Neuronal stem cell (in vitro differentiated cells): ENCODE data around the gene TSTD1.
A peak's percentile ranks its signal among the peaks of the same experiment; 100 is the strongest.

Source experiments
- DNase-seq: peaks from one replicate; pipeline ENCODE4 v3.0.0-alpha.2; 2013; ENCODE audit warnings: low spot score
- H2AFZ ChIP-seq: one replicate; pipeline ENCODE4 v1.6.1; 2013; ENCODE audit warnings: mild to moderate bottlenecking, low read length, inconsistent platforms
- H2AK5ac ChIP-seq: 2 replicates; pipeline ENCODE4 v1.6.1; 2013; ENCODE audit warnings: low read depth, mild to moderate bottlenecking, inconsistent platforms, low read length, moderate library complexity, mixed read lengths
- H2BK120ac ChIP-seq: 2 replicates; pipeline ENCODE4 v1.6.1; 2013; ENCODE audit warnings: low read depth, mild to moderate bottlenecking, inconsistent platforms, low read length, moderate library complexity, mixed read lengths
- H2BK12ac ChIP-seq: one replicate; pipeline ENCODE4 v1.6.1; 2013; ENCODE audit warnings: low read length, inconsistent platforms
- H2BK15ac ChIP-seq: 2 replicates; pipeline ENCODE4 v1.6.1; 2013; ENCODE audit warnings: mild to moderate bottlenecking, low read length, inconsistent platforms, mixed read lengths
- H2BK5ac ChIP-seq: one replicate; pipeline ENCODE4 v1.6.1; 2013; ENCODE audit warnings: inconsistent platforms, mild to moderate bottlenecking, low read length, moderate library complexity
- H3K14ac ChIP-seq: one replicate; pipeline ENCODE4 v1.6.1; 2013; ENCODE audit warnings: low read length, inconsistent platforms
- H3K18ac ChIP-seq: 2 replicates; pipeline ENCODE4 v1.6.1; 2013; ENCODE audit warnings: low read length, inconsistent platforms
- H3K23ac ChIP-seq: 2 replicates; pipeline ENCODE4 v1.6.1; 2013; ENCODE audit warnings: low read depth, mild to moderate bottlenecking, mixed read lengths, low read length, inconsistent platforms; ENCODE audit not compliant: poor library complexity
- H3K27ac ChIP-seq: replicated peaks from 3 replicates; pipeline ENCODE4 v1.5.1; 2013; ENCODE audit warnings: low read length, inconsistent platforms
- H3K27me3 ChIP-seq, 3 experiments: 2 replicates each; pipeline ENCODE4 v1.6.1; 2013; ENCODE audit warnings: low read length in 3 of 3, mild to moderate bottlenecking in 2 of 3, inconsistent platforms in 1 of 3, low read depth in 1 of 3, mixed read lengths in 1 of 3, moderate library complexity in 1 of 3; ENCODE audit not compliant: control insufficient read depth in 3 of 3, insufficient read depth in 3 of 3
- H3K36me3 ChIP-seq, 2 donors: replicated peaks in 1 of 2; 2 replicates each; pipeline ENCODE4 v1.6.1; 2013; ENCODE audit warnings: low read length in 2 of 2; ENCODE audit not compliant: control insufficient read depth in 2 of 2, insufficient read depth in 2 of 2
- H3K4ac ChIP-seq: 2 replicates; pipeline ENCODE4 v1.6.1; 2013; ENCODE audit warnings: inconsistent platforms, mild to moderate bottlenecking, low read length, moderate library complexity
- H3K4me1 ChIP-seq, 2 donors: 1 replicate in 1 of 2; 2 replicates in 1 of 2; pipeline ENCODE4 v1.6.1; 2013; ENCODE audit warnings: low read length in 2 of 2, low read depth in 1 of 2; ENCODE audit not compliant: control insufficient read depth in 2 of 2, insufficient read depth in 1 of 2
- H3K4me2 ChIP-seq: one replicate; pipeline ENCODE4 v1.6.1; 2013; ENCODE audit warnings: mild to moderate bottlenecking, low read length, inconsistent platforms; ENCODE audit not compliant: insufficient read depth, poor library complexity, severe bottlenecking
- H3K4me3 ChIP-seq, 2 donors: 2 replicates each; pipeline ENCODE4 v1.5.1; 2013; ENCODE audit warnings: low read length in 2 of 2, mild to moderate bottlenecking in 2 of 2, inconsistent platforms in 1 of 2, moderate library complexity in 1 of 2
- H3K79me1 ChIP-seq: one replicate; pipeline ENCODE4 v1.6.1; 2013; ENCODE audit warnings: low read depth, mild to moderate bottlenecking, inconsistent platforms, low read length, moderate library complexity
- H3K9ac ChIP-seq: one replicate; pipeline ENCODE4 v1.6.1; 2013; ENCODE audit warnings: mild to moderate bottlenecking, low read depth, low read length, inconsistent platforms; ENCODE audit not compliant: poor library complexity
- H3K9me3 ChIP-seq, 2 donors: replicated peaks in 1 of 2; 2 replicates each; pipeline versions ENCODE3 to v1.6.1; 2013; ENCODE audit warnings: low read length in 2 of 2, mild to moderate bottlenecking in 2 of 2, inconsistent platforms in 1 of 2, low read depth in 1 of 2, mixed read lengths in 1 of 2, moderate library complexity in 1 of 2; ENCODE audit not compliant: control insufficient read depth in 2 of 2, insufficient read depth in 1 of 2
- H4K8ac ChIP-seq: one replicate; pipeline ENCODE4 v1.6.1; 2013; ENCODE audit warnings: low read depth, mild to moderate bottlenecking, inconsistent platforms, low read length, moderate library complexity
- H4K91ac ChIP-seq: one replicate; pipeline ENCODE4 v1.6.1; 2013; ENCODE audit warnings: low read length, low read depth, mild to moderate bottlenecking, inconsistent platforms; ENCODE audit not compliant: poor library complexity
- WGBS, 2 donors: extraction: QIAGEN DNeasy Blood & Tissue Kit; methylation state at CpG; one replicate each; pipeline ENCODE4 v1.1.7; 2013; ENCODE audit warnings: missing lambda C conversion rate in 2 of 2, mixed read lengths in 1 of 2; ENCODE audit not compliant: insufficient read length in 2 of 2, insufficient replicate concordance in 1 of 2; ENCODE audit errors: extremely low coverage in 2 of 2; 5-methylcytosine and 5-hydroxymethylcytosine counted together

Gene TSTD1

DNA sequence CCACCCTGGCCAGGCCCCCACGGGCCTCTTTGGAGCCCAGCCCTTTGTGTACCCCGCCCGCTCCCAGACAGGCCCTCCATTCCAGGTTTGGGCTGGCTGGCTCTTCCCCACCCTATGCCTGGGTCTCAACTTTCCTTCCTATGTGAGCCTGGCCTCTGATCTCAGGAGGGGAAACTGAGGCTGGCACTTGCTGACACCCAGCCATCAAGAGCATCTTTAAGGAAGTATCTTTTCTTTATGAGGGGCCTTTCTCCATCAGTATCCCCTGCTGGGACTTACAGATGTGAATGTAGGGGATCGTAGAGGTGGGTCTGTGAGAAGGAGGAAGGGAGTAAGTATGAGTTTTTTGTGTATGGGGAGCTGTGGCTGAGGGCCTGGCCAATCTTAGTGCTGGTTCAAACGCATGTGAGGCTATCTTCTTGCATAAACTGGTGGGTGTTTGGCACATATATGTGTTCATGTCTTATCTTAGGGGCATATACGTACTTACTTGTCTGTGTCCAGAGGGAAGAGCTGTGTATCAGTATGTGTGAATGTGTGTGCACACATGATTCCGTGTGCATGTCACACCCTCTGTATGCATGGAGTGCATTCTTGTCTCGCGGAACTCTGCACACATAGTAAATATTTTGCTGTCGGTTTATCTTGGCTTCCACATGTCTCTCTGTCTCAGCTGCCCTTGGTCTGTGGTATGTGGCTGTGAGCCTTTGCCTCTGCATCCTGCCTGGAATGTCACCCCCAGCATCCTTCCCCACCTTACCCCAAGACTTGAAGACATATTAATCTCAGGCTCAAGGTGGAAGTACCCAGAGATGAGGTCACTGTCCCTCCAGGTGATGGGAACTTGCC is 45.2 kb upstream of the TSTD1 start:
- H2BK5ac ChIP-seq: no peak overlapping the region
- peak overlapping the region; percentile 74 for H2AK5ac ChIP-seq
- H3K27me3 ChIP-seq: peaks cover 0 to 31% (median 0%) of the 10 kb centered on the region in 3 experiments
- H2BK15ac ChIP-seq: no peak overlapping the region
- no peak overlapping the region for H3K4me2 ChIP-seq
- no peak overlapping the region for H4K8ac ChIP-seq
- no peak overlapping the region for H2AFZ ChIP-seq
- DNase-seq: no peak
- H2BK12ac ChIP-seq: no peak overlapping the region
- no peak overlapping the region for H3K9ac ChIP-seq
- no peak overlapping the region for H3K4ac ChIP-seq
- no peaks in the 10 kb centered on the region for H3K79me1 ChIP-seq
- H3K23ac ChIP-seq: no peak overlapping the region
- no peak overlapping the region for H3K4me3 ChIP-seq
- H3K14ac ChIP-seq: no peak overlapping the region
- H3K18ac ChIP-seq: peak overlapping the region; percentile 16
- 100% methylated on average over 1 of the region's 10 CpGs; no CpG with 5 or more reads in 1 of the 2 donors for WGBS, 2 donors
- H3K36me3 ChIP-seq: no peaks in the 10 kb centered on the region
- H4K91ac ChIP-seq: no peak overlapping the region
- peaks cover 4 to 6% of the 10 kb centered on the region in 2 donors for H3K4me1 ChIP-seq
- H3K9me3 ChIP-seq: no peaks in the 10 kb centered on the region
- H3K27ac ChIP-seq: no peak overlapping the region
- H2BK120ac ChIP-seq: no peak overlapping the region

DNA sequence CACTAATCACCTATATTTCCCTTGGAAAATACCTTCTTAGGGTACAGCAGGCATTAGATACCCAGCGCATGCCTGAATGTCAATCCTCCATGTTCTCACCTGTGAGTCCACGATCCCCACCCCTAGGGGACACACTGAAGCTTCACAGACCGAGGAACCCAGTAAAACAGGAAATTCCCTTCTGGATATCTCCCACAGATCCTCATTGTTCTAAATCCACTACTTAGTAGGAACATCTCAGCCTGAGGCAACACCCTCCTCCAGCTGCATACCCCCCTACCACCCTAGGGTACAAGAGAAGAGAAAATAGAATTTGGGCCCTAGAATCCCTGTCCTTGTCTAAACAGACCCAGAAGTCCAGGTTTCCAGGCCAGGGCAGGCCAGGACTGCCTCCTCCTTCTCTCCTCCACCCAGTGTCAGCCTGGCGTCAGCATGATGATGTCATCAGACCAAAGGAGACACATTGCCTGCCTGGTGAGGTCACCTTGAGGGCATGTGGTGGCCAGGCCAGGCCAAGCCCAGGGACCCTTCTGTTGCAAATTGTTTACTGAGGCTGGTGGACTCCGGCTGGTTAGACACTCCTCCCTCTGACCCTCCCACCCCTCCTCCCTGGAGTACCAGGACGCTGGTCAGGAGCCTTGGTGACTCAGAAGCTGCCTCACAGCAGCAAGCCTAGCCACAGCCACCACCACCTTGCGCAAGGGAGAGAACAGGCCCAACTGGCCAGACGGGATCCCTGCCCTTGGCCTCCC is 44.4 kb upstream of the TSTD1 start:
- Histone ChIP-seq H3K4me2 (no peak overlapping the region), H3K27me3 (peaks cover 0 to 23% (median 0%) of the 10 kb centered on the region in 3 experiments), H3K23ac (no peak overlapping the region), H2BK12ac (no peak overlapping the region), H3K4ac (no peak overlapping the region), H3K4me1 (peaks cover 4 to 6% of the 10 kb centered on the region in 2 donors), H2BK15ac (no peak overlapping the region), H4K91ac (no peak overlapping the region), H3K79me1 (no peaks in the 10 kb centered on the region), H2BK120ac (no peak overlapping the region), H3K14ac (no peak overlapping the region), H4K8ac (no peak overlapping the region), H2AFZ (no peak overlapping the region), H3K27ac (no peak overlapping the region), H3K4me3 (no peak overlapping the region), H2AK5ac (peak overlapping the region; percentile 74), H3K9ac (no peak overlapping the region), H2BK5ac (no peak overlapping the region), H3K18ac (peak overlapping the region; percentile 16), H3K36me3 (no peaks in the 10 kb centered on the region), H3K9me3 (no peaks in the 10 kb centered on the region)
- DNase-seq: no peak
- WGBS, 2 donors: no CpG with 5 or more reads among the region's 8 CpGs

DNA sequence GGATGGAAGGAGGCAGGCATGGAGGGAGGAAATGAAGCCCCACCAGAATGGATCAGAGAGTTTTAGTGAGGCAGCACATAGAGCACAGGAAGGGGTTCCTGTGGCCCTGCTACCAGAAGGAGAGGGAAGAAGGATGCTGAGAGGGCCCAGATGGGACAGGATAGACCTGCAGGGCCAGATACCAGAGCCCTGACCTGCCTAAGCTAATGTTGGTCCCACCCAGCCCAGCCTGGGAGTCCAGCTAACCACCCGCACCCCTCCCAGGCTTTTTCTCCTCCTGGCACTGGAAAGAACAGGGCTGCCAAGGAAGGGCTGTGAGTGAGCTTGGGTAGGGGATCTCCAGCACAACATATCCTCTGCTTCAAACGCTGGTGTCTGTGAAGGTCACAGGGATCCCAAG is 43.7 kb upstream of the TSTD1 start:
- no peak overlapping the region for H2BK15ac ChIP-seq
- no peaks in the 10 kb centered on the region for H3K79me1 ChIP-seq
- no peak overlapping the region for H2AFZ ChIP-seq
- H3K23ac ChIP-seq: no peak overlapping the region
- no peak overlapping the region for H2BK5ac ChIP-seq
- DNase-seq: no peak
- H3K4ac ChIP-seq: no peak overlapping the region
- no peaks in the 10 kb centered on the region for H3K9me3 ChIP-seq
- no CpG with 5 or more reads among the region's 2 CpGs for WGBS, 2 donors
- H3K4me1 ChIP-seq: peaks cover 4 to 6% of the 10 kb centered on the region in 2 donors
- H3K36me3 ChIP-seq: no peaks in the 10 kb centered on the region
- H3K18ac ChIP-seq: no peak overlapping the region
- H2BK12ac ChIP-seq: no peak overlapping the region
- H3K4me3 ChIP-seq: no peak overlapping the region
- H2BK120ac ChIP-seq: no peak overlapping the region
- peaks cover 0 to 17% (median 0%) of the 10 kb centered on the region in 3 experiments for H3K27me3 ChIP-seq
- H3K14ac ChIP-seq: no peak overlapping the region
- H4K91ac ChIP-seq: no peak overlapping the region
- no peak overlapping the region for H4K8ac ChIP-seq
- peak overlapping the region; percentile 22 for H2AK5ac ChIP-seq
- H3K27ac ChIP-seq: no peak overlapping the region
- H3K9ac ChIP-seq: no peak overlapping the region
- H3K4me2 ChIP-seq: no peak overlapping the region

DNA sequence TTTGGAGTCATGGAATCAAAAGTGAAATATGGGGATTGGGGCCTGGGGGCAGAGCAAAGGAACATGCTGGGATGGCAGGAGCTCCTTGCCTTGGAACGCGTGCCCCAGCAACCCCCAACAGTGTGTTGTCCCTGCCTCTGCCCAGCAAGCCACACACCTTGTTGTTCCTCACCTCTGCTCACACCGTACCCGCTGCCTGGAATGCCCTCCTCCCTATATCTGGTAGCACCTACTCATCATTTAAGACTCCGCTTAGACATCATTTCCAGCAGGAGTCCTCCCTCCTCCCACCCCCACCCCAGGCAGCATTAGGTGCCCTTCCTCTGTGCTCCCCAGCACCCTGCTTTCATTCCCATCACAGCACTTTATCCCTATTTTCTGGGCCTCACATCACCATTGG is 42.8 kb upstream of the TSTD1 start:
- Histone ChIP-seq H2BK5ac (no peak overlapping the region), H3K18ac (no peak overlapping the region), H2BK120ac (no peak overlapping the region), H3K27me3 (peaks cover 0 to 13% (median 0%) of the 10 kb centered on the region in 3 experiments), H3K4me1 (peaks cover 6 to 7% of the 10 kb centered on the region in 2 donors), H2AFZ (no peak overlapping the region), H3K27ac (no peak overlapping the region), H3K9me3 (no peaks in the 10 kb centered on the region), H2BK15ac (no peak overlapping the region), H3K23ac (no peak overlapping the region), H3K36me3 (no peaks in the 10 kb centered on the region), H3K9ac (no peak overlapping the region), H3K4me3 (no peak overlapping the region), H3K79me1 (no peaks in the 10 kb centered on the region), H3K4ac (no peak overlapping the region), H2BK12ac (no peak overlapping the region), H4K8ac (no peak overlapping the region), H3K4me2 (no peak overlapping the region), H2AK5ac (no peak overlapping the region), H4K91ac (no peak overlapping the region), H3K14ac (no peak overlapping the region)
- DNase-seq: no peak
- no CpG with 5 or more reads among the region's 5 CpGs for WGBS, 2 donors
